HepG2 (cell line): ENCODE results near the gene MFNG.

Experiments
- CREB1 ChIP-seq, 2 experiments: fragments of 450-650 bp in 1 of 2; IDR thresholded peaks; 2 replicates each; pipeline ENCODE4 v1.6.1; 2016 to 2017; ENCODE audit warnings: control low read depth in 1 of 2, mild to moderate bottlenecking in 1 of 2, missing compliant biosample characterization in 1 of 2, missing genetic modification characterization in 1 of 2
- EZH2 ChIP-seq: conservative IDR thresholded peaks from 2 replicates; pipeline ENCODE4 v1.6.1; 2012; ENCODE audit warnings: mild to moderate bottlenecking, low read depth, low read length, moderate library complexity
- NFE2L2 ChIP-seq: fragments of 150-350 bp; IDR thresholded peaks from 2 replicates; pipeline ENCODE4 v1.6.1; 2014; ENCODE audit warnings: low read length
- POLR2A ChIP-seq, 2 experiments: IDR thresholded peaks; 2 replicates each; pipeline ENCODE4 v1.6.1; 2011; ENCODE audit warnings: low read depth in 2 of 2, low read length in 2 of 2, mild to moderate bottlenecking in 1 of 2, moderate library complexity in 1 of 2; ENCODE audit not compliant: insufficient read depth in 1 of 2
- SP2 ChIP-seq: sonication (generic); formaldehyde crosslinking; IDR thresholded peaks from 2 replicates; pipeline ENCODE4 v1.5.1; 2020; ENCODE audit warnings: mild to moderate bottlenecking, missing genetic modification reagents
- ZNF274 ChIP-seq: sonication (generic); formaldehyde crosslinking; IDR thresholded peaks from 2 replicates; pipeline ENCODE4 v1.5.1; 2020; ENCODE audit warnings: mild to moderate bottlenecking, missing genetic modification reagents
- ZNF562 ChIP-seq: sonication (generic); formaldehyde crosslinking; IDR thresholded peaks from 2 replicates; pipeline ENCODE4 v1.8.0; 2022; ENCODE audit warnings: missing genetic modification reagents, borderline replicate concordance
- TF ChIP-seq, protein P1 (sequence below): sonication (generic); formaldehyde crosslinking; IDR thresholded peaks from 2 replicates; pipeline ENCODE4 v1.4.0; 2020; ENCODE audit warnings: missing genetic modification reagents, borderline replicate concordance
- TF ChIP-seq, protein P2 (sequence below): IDR thresholded peaks from 2 replicates; pipeline ENCODE4 v1.6.1; 2016

DNA sequence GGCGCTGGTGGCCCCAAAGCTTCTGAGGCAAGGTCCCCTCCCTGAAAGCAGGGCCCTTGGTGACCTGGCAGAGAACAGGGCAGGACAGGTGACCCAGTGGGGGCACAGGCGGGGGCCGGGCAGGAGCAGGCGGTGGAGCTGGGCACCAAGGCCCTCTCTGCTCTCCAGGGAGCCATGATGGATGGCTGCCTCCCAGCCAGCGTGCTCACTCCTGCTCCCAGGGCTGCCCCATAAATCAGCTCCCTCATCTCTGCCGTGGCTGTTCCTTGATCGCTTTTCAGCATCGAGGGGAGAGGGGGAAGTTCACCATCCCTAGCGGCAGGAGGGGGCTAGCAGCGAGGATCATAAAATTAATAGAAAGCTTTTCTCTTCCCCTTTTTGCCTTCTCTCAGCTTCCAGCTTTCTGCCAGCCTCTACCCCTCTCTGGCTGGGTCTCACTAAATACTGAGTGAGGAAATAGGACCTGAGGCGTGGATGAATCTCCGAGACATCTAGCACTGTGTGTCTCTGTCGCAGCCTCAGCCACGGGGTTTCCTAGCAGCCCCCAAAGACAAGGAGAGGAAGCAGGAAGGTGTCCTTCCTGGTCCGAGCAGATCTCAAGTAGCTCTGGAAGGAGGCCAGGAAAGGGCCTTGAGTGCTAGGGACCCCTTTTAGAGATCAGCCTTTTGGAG, 36.7 kb downstream of the MFNG start:
- TF ChIP-seq CREB1 (IDR thresholded peaks at IDR 0.05) (no peak), CREB1 (CRISPR knock-in tag; IDR thresholded peaks at IDR 0.05) (no peak), POLR2A (IDR thresholded peaks at IDR 0.05; ENCODE audit: insufficient read depth in 1 of 2, low read depth in 2 of 2, low read length in 2 of 2) (no peak), ZNF562 (CRISPR knock-in tag) (no peak), NFE2L2 (no peak), EZH2 (no peak), SP2 (CRISPR knock-in tag) (no peak), ZNF274 (CRISPR knock-in tag) (no peak)
- TF ChIP-seq, protein P1, sequence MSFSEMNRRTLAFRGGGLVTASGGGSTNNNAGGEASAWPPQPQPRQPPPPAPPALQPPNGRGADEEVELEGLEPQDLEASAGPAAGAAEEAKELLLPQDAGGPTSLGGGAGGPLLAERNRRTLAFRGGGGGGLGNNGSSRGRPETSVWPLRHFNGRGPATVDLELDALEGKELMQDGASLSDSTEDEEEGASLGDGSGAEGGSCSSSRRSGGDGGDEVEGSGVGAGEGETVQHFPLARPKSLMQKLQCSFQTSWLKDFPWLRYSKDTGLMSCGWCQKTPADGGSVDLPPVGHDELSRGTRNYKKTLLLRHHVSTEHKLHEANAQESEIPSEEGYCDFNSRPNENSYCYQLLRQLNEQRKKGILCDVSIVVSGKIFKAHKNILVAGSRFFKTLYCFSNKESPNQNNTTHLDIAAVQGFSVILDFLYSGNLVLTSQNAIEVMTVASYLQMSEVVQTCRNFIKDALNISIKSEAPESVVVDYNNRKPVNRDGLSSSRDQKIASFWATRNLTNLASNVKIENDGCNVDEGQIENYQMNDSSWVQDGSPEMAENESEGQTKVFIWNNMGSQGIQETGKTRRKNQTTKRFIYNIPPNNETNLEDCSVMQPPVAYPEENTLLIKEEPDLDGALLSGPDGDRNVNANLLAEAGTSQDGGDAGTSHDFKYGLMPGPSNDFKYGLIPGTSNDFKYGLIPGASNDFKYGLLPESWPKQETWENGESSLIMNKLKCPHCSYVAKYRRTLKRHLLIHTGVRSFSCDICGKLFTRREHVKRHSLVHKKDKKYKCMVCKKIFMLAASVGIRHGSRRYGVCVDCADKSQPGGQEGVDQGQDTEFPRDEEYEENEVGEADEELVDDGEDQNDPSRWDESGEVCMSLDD (CRISPR knock-in tag), result no peak
- TF ChIP-seq, protein P2, sequence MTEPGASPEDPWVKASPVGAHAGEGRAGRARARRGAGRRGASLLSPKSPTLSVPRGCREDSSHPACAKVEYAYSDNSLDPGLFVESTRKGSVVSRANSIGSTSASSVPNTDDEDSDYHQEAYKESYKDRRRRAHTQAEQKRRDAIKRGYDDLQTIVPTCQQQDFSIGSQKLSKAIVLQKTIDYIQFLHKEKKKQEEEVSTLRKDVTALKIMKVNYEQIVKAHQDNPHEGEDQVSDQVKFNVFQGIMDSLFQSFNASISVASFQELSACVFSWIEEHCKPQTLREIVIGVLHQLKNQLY, result no peak
